GM12878 (cell line): ENCODE results near the gene ACTA2. TPM values are rescaled to one million over a fixed set of nuclear protein-coding genes. Genes with fewer than 3 reads are reported as not detected.

Experiments
- ATAC-seq: fragments of 200-7000 bp; cut with Tn5 transposase; 3 replicates; pipeline ENCODE4 v1.9.1; 2020; ENCODE audit warnings: mild to moderate bottlenecking, moderate library complexity
- BruUV-seq: library from RNA; stranded (reverse); fragments of 400-500 nt; replicated peaks from 2 replicates; lab custom pipeline; 2021; lab: Mats Ljungman, UMichigan
- CTCF ChIA-PET: fragments of 300-600 bp; sonication (Branson Sonifier 250); formaldehyde crosslinking; extraction: SDS; loops from one replicate; lab custom pipeline; 2021; ENCODE audit warnings: inconsistent platforms; lab: Yijun Ruan, JAX
- POLR2A ChIA-PET: fragments of 350-600 bp; formaldehyde crosslinking; extraction: SDS; loops from one replicate; lab custom pipeline; 2021; ENCODE audit warnings: inconsistent platforms; lab: Charles Lee
- RAD21 ChIA-PET: fragments of 300-600 bp; sonication (Branson Sonifier 250); formaldehyde crosslinking; loops from one replicate; lab custom pipeline; 2023; ENCODE audit warnings: antibody characterized with exemption; ENCODE audit not compliant: unreplicated experiment; lab: Charles Lee
- SMC1A ChIA-PET: fragments of 300-600 bp; sonication (Branson Sonifier 250); formaldehyde crosslinking; loops from one replicate; lab custom pipeline; 2023; ENCODE audit not compliant: unreplicated experiment, uncharacterized antibody; lab: Charles Lee
- DNase-seq: peaks from one replicate; pipeline ENCODE4 v3.0.0-alpha.2; 2011; ENCODE audit warnings: low read depth, low spot score
- FAIRE-seq: peaks from 3 replicates; lab custom pipeline; 2011; peaks lifted over from hg19 to GRCh38; lab: Jason Lieb, UNC
- H2AFZ ChIP-seq: 2 replicates; pipeline ENCODE4 v1.6.0; 2011; ENCODE audit warnings: low read depth, low read length, control low read depth; ENCODE audit not compliant: control insufficient read depth
- H3K27ac ChIP-seq: 2 replicates; pipeline ENCODE4 v1.5.1; 2011; ENCODE audit warnings: control low read depth; ENCODE audit not compliant: control insufficient read depth, insufficient read depth
- H3K27me3 ChIP-seq, 2 experiments: replicated peaks in 1 of 2; 2 replicates each; pipeline versions ENCODE4 v1.6.0 to v1.6.1; 2011; ENCODE audit warnings: low read length in 1 of 2; ENCODE audit not compliant: control insufficient read depth in 2 of 2, insufficient read depth in 2 of 2
- H3K36me3 ChIP-seq, 2 experiments: 2 replicates each; pipeline ENCODE4 v1.5.1; 2011; ENCODE audit warnings: low read length in 1 of 2; ENCODE audit not compliant: control insufficient read depth in 2 of 2, insufficient read depth in 2 of 2
- H3K4me1 ChIP-seq: 2 replicates; pipeline ENCODE4 v1.6.1; 2011; ENCODE audit warnings: mild to moderate bottlenecking, low read length, moderate library complexity, mixed read lengths; ENCODE audit not compliant: control insufficient read depth, insufficient read depth
- H3K4me2 ChIP-seq: 2 replicates; pipeline ENCODE4 v1.6.0; 2011; ENCODE audit warnings: control low read depth; ENCODE audit not compliant: control insufficient read depth, insufficient read depth
- H3K4me3 ChIP-seq: fragments of 200-600 bp; sonication (generic); 2 replicates; pipeline ENCODE4 v1.5.1; 2016
- H3K79me2 ChIP-seq: 2 replicates; pipeline ENCODE4 v1.6.0; 2011; ENCODE audit warnings: low read length; ENCODE audit not compliant: control insufficient read depth, insufficient read depth
- H3K9ac ChIP-seq: 2 replicates; pipeline ENCODE4 v1.8.0; 2011; ENCODE audit warnings: low read length, control low read depth, mixed read lengths; ENCODE audit not compliant: control insufficient read depth, insufficient read depth
- H3K9me3 ChIP-seq: replicated peaks from 3 replicates; pipeline ENCODE4 v1.5.1; 2011; ENCODE audit warnings: mild to moderate bottlenecking, low read length; ENCODE audit not compliant: control insufficient read depth, insufficient read depth
- H4K20me1 ChIP-seq: 2 replicates; pipeline ENCODE4 v1.6.0; 2011; ENCODE audit not compliant: control insufficient read depth, insufficient read depth
- ASH2L ChIP-seq: fragments of 300-600, 200-600 bp; sonication (generic); IDR thresholded peaks from 2 replicates; pipeline ENCODE4 v1.6.1; 2017; ENCODE audit warnings: low read depth, mild to moderate bottlenecking, borderline replicate concordance
- ATF7 ChIP-seq: fragments of 450-650 bp; IDR thresholded peaks from 2 replicates; pipeline ENCODE4 v1.6.1; 2016; ENCODE audit warnings: low read depth, mild to moderate bottlenecking
- CBX3 ChIP-seq: fragments of 200-600 bp; sonication (generic); IDR thresholded peaks from 2 replicates; pipeline ENCODE4 v1.6.1; 2016; ENCODE audit warnings: low read depth, borderline replicate concordance
- CUX1 ChIP-seq: IDR thresholded peaks from 2 replicates; pipeline ENCODE4 v1.6.1; 2012; ENCODE audit warnings: improper control_type of control experiment, low read depth, low read length; ENCODE audit not compliant: insufficient replicate concordance
- JUND ChIP-seq: IDR thresholded peaks from 2 replicates; pipeline ENCODE4 v1.6.1; 2012; ENCODE audit warnings: low read depth, mild to moderate bottlenecking, low read length, improper control_type of control experiment, moderate library complexity
- MEF2A ChIP-seq: IDR thresholded peaks from 2 replicates; pipeline ENCODE4 v1.6.1; 2011; ENCODE audit warnings: low read depth, mild to moderate bottlenecking, low read length, moderate library complexity; ENCODE audit not compliant: insufficient read depth
- MEF2B ChIP-seq: fragments of 450-650 bp; IDR thresholded peaks from 2 replicates; pipeline ENCODE4 v1.6.1; 2018; ENCODE audit warnings: mild to moderate bottlenecking, moderate library complexity; ENCODE audit not compliant: partially characterized antibody, poor library complexity, severe bottlenecking
- NBN ChIP-seq: fragments of 450-650 bp; IDR thresholded peaks from 2 replicates; pipeline ENCODE4 v1.6.1; 2016
- POLR2A ChIP-seq: IDR thresholded peaks from 2 replicates; pipeline ENCODE4 v1.6.1; 2011; ENCODE audit warnings: low read depth, mild to moderate bottlenecking, low read length
- SUPT20H ChIP-seq: IDR thresholded peaks from 2 replicates; pipeline ENCODE4 v1.6.1; 2011; ENCODE audit warnings: low read depth, mild to moderate bottlenecking, low read length, moderate library complexity, borderline replicate concordance; ENCODE audit not compliant: control insufficient read depth
- TBL1XR1 ChIP-seq: IDR thresholded peaks from 2 replicates; pipeline ENCODE4 v1.6.1; 2012; ENCODE audit warnings: low read depth, low read length, improper control_type of control experiment
- WRNIP1 ChIP-seq: IDR thresholded peaks from 2 replicates; pipeline ENCODE4 v1.6.1; 2011; ENCODE audit warnings: low read depth, low read length, improper control_type of control experiment, borderline replicate concordance
- ZNF687 ChIP-seq: fragments of 450-650 bp; IDR thresholded peaks from 2 replicates; pipeline ENCODE4 v1.6.1; 2017; ENCODE audit warnings: mild to moderate bottlenecking, moderate library complexity
- whole genome bisulfite sequencing: methylation state at CpG from one replicate; pipeline ENCODE4 v1.1.6; 2016; ENCODE audit warnings: low lambda C conversion rate; ENCODE audit not compliant: insufficient replicate concordance, insufficient coverage; ENCODE audit errors: missing lambda C conversion rate; 5-methylcytosine and 5-hydroxymethylcytosine counted together
- in situ Hi-C: fragments of 300-500 bp; cut with MboI; formaldehyde crosslinking; loops from 9 replicates; pipeline ENCODE4 v1.14.3; 2018; ENCODE audit warnings: mixed read lengths
- intact Hi-C: fragments of 100-400 bp; cut with micrococcal nuclease; formaldehyde crosslinking; loops from one replicate; pipeline ENCODE4 v1.14.2; 2022; ENCODE audit not compliant: unreplicated experiment
- polyA plus RNA-seq, 11 experiments: library from polyadenylated mRNA; depleted of rRNA in 4 of 11; unstranded in 6 of 11; stranded (reverse) in 5 of 11; fragments of >200 nt; fragmentation: Nextera tagmentation in 4 of 11; fragmentation: Illumina TruSeq in 1 of 11; extraction: Ambion mirVana in 4 of 11; extraction: Trizol in 1 of 11; gene quantifications; 1 replicate in 1 of 11; 2 replicates in 10 of 11; pipeline versions ENCODE4 v1.2.1 to v1.2.3, GENCODE V29; 2011 to 2016; ENCODE audit warnings: inconsistent platforms in 2 of 11, missing spikeins in 2 of 11, low read depth in 1 of 11
- total RNA-seq, 4 experiments: library from RNA; depleted of rRNA in 3 of 4; stranded (reverse); fragments of >200 nt in 3 of 4; fragmentation: Illumina TruSeq in 1 of 4; extraction: Trizol in 1 of 4; gene quantifications; 2 replicates each; pipeline versions ENCODE4 v1.2.1 to v1.2.3, GENCODE V29; 2013 to 2021

ACTA2 gene
- total and polyA plus RNA-seq, 10 of the 15 experiments (the other 5 are each of a cell fraction or from before 2014, with no cell fraction given): 7.4 to 78.2 (median 32.4) TPM

- intact Hi-C loops (loop anchor here (1.0 kb wide), 1 partner anchor 10 kb away; no protein-coding TSS in a partner anchor), in situ Hi-C loops (no loop called here)
- BruUV-seq: no TSS peak
- Histone ChIP-seq H2AFZ (peak overlapping the region; percentile 72), H3K4me1 (peaks cover 52% of the 10 kb centered on the region), H3K36me3 (0 out of 4 replicates have a peak, but pooled peaks cover 0 to 4% of the 10 kb centered on the region in 2 experiments), H4K20me1 (no peaks in the 10 kb centered on the region), H3K27ac (peak overlapping the region; percentile 84), H3K4me3 (peak overlapping the region; percentile 51), H3K27me3 (no peaks in the 10 kb centered on the region), H3K9ac (peak overlapping the region; percentile 51), H3K79me2 (peaks cover 65% of the 10 kb centered on the region), H3K9me3 (no peaks in the 10 kb centered on the region), H3K4me2 (peak overlapping the region; percentile 96)
- FAIRE-seq: no peak
- peak; percentile 11 for ATAC-seq
- ChIA-PET RAD21 (interaction anchor here (0.6 to 7.9 kb wide), 6 partner anchors 11 to 118 kb away, joined by 3 to 249 read pairs (median 66); partner anchors contain the start of gene FAS), CTCF (interaction anchor here (0.9 to 6.6 kb wide), 9 partner anchors 8 to 316 kb away, joined by 3 to 116 read pairs (median 5); partner anchors contain the start of gene FAS), POLR2A (interaction anchor here (0.9 to 6.3 kb wide), 4 partner anchors 12 to 95 kb away, joined by 3 to 248 read pairs (median 3); no protein-coding TSS in a partner anchor), SMC1A (interaction anchor here (2.0 to 8.4 kb wide), 6 partner anchors 9 to 65 kb away, joined by 6 to 329 read pairs (median 46); no protein-coding TSS in a partner anchor)
- no peak for DNase-seq
- 3% methylated on average over 3 of the region's 3 CpGs for WGBS
- no peak for TF ChIP-seq WRNIP1
- TF ChIP-seq NBN: no peak
- TF ChIP-seq ASH2L: no peak
- TF ChIP-seq SUPT20H: no peak
- TF ChIP-seq ZNF687: no peak
- no peak for TF ChIP-seq MEF2A
- no peak for TF ChIP-seq MEF2B
- TF ChIP-seq JUND: no peak
- TF ChIP-seq ATF7: no peak
- TF ChIP-seq CBX3: no peak
- TF ChIP-seq POLR2A: peak; percentile 35; the same call in 1 of the 2 replicates
- TF ChIP-seq TBL1XR1: no peak
- no peak for TF ChIP-seq CUX1
These were observed 53.8 kb downstream of the ACTA2 start for GRCh38 chr10:88898727-88899126.
